GM21619 (cell line): ENCODE results near the gene C7orf25.
"Not testable (repeated sequence)": the region's sequence is repeated elsewhere in the genome, so short reads cannot be mapped to it uniquely, and the experiment has no call there.

ENCODE experiments used
- ATAC-seq: cut with Tn5 transposase; IDR thresholded peaks from one replicate; pipeline ENCODE4 v1.9.1; 2021; ENCODE audit not compliant: unreplicated experiment

Gene C7orf25

GRCh38 chr7:42930889-42931288 lies 19.0 kb upstream of the C7orf25 start:
- ATAC-seq, result no peak

DNA sequence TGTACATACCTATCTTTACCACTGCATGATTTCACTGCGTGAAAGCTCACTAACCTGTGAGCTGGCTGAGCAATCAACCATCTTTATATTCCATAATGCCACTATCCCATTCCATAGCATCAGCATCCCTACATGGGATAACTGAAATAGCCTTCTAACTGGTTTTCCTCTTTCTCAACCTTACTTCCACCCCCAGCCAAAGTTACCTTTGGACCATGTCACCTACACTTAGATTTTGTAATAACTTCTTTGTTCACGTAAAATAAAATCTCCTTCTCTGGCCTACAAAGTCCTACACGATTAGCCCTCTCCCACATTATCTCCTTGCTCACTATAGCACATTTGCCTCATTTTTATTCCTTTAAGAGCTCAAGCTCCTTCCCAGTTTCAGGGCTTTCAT lies 17.6 kb upstream of the C7orf25 start:
- no peak for ATAC-seq

DNA sequence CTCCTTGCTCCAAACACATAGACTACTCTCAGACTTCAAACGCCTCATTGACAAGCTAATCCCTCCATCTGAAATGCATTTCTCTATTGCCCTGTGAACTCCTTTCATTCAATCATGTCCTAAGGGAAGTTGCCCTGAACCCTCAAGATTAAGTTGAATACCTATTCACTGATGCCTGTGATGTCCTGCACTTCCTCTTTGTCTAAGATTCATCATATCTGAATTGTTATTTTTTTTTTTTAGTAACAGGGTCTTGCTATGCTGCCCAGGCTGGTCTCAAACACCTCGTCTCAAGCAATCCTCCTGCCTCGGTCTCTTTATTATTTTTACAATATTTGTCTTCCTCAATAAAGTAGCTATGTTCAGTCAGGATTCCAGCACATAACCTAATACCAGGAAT lies 16.9 kb upstream of the C7orf25 start:
- no peak for ATAC-seq

- no peak for ATAC-seq
These were observed 14.3 kb upstream of the C7orf25 start for GRCh38 chr7:42926204-42926603.

DNA sequence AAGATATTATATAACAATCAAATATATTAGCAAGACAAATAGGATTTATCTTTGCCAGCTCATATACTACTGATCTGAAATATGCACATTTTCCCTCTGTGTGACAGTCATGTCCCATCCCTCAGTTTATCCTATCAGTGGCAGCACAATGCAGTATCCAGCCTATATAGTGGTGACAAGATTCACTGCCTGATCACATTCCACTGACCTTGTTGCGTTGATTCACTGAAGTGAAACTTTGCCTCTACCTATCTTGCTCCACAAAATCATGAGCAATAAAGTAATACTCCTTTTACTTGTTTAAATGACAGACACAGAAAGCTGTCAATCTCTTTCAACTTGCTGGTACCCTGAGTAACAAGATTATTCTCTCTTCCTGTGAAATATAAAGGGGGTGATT lies 13.8 kb upstream of the C7orf25 start:
- ATAC-seq, result no peak

GRCh38 chr7:42924223-42924838 lies 12.5 kb upstream of the C7orf25 start:
- no peak for ATAC-seq

DNA sequence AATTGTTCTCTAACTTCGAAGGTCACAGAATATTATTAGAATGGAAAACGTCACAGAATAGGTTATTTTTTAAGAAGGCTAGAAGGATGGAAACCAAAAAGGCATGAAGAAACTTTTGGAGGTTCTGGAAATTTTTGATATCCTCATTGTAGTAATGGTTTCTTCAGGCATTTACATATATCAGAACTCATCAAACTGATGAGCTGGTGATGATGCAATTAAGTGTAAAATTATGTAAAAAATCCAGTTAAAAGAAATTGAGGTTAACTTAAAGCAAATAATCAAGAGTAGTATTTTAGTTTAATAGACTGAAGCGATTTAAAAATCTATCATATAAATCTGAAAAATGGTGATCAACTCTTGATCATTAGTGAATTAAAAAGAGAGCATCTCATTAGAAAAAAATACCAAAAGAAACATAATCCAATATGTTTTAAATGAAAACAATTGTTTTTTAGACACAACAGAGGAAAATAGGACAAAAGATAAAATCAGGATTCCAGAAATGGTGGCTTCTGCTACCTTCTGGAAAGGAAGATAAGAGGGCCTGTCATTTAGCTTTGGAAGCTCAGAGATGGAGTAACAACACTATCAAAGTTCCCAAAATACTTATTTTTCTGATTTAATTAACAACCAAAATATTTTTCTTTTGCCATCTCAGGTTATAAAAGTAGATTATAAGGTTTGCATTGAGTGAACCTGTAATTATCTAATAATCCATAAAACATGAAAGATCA lies 10.3 kb upstream of the C7orf25 start:
- no peak for ATAC-seq

DNA sequence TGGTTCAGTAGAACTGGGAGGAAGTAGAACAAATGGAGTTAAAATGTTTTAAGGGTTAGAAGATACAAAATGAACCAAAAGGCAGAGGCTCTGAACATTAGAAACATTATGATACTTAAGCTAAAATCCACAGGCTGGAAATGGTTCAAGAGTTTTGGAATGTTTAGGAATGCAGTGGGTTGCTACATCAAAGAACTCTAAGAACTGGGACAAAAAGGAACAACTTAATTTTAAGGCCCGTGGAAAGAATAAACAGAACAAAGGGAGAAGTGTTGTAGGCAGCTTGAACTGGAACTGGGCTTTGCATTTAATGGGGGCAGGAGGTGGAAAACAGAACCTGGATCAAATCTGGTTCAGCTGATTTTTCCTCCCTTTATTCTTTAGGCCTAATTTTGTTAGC lies 3.5 kb upstream of the C7orf25 start:
- ATAC-seq, result no peak

DNA sequence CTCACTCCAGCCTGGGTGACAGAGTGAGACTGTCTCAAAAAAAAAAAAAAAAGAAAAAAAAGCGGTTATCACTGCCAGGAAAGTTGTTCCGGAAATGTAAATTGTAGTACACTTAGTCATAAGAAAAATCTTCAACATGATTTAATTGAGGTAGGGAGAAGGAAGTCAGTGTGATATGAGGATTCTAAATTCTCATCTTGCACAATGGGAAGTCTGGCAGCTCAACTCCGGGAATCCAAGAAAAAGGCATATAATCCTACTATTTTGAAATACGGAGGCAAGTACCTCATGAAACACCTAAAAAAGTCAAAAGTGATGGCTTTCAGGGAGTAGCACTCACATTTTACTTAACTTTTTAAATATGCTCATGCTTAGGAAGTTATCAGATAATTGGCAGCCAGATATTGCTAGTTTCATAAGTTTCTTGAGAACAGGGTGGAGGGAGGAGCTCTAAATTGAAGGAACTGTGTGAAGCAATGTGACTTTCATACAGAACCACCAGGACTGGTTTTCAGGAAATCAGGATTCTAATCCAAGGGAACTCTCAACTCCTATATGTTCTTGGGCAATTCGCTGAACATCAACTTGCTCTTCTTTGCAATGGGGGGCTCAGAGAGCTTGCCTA lies 2.7 kb upstream of the C7orf25 start:
- ATAC-seq, result no peak

DNA sequence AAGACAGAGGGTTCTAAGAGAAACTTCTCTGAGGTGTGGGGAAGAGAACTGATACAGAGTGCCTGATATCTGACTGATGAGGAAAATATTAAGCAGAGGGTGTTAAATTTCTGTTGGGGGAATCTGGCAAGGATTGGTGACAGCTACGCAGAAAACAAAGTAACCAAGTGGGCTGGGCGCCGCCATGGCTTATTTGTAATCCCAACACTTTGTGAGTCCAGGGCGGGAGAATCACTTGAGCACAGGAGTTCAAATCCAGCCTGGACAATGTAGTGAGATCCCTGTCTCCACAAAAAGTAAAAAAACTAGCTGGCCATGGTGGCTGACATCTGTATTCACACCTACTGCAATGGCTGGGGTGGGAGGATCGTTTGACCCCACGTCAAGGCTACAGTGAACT lies 2.1 kb upstream of the C7orf25 start:
- no peak for ATAC-seq

DNA sequence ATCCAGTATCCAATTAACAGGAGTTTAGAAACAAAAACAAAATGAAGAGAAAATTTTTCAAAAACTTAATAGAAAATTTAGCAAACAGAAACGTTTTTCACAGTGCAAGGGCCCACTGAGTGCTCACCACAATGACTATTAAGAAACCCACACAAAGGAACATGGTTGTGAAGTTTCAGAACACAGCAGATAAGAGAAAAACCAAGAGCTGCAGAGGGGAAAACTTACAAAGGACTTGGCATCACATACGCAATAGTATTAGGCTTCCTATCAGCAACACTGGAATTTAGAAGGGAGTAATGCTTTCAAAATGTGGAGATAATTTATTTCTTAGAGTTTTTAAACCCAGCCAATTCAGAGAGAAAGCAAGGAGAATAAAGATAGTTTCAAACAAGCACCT lies 1.7 kb upstream of the C7orf25 start:
- ATAC-seq, result no peak

- no peak for ATAC-seq
These were observed 1.6 kb downstream of the C7orf25 start for GRCh38 chr7:42910306-42910705.

DNA sequence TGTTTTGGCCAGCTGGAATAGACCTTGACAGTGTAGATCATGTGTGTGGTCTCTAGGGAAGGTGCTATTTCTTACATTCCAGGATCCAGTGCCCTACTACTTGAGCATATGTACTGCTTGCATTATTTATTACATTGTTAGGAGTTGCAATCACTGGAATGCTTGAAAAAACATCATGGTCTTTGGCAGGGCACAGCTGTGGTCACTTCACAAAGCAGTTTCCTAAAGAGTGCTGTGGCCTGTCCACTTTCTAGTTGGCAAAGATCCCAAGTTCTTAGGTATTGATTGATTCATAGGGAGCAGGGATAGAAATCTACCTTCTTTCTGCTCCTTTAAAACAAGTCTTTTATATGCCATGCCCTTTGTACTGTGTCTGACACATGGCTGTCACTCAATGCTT lies 4.6 kb downstream of the C7orf25 start:
- ATAC-seq, result no peak

- no peak for ATAC-seq
These were observed 5.7 kb downstream of the C7orf25 start for GRCh38 chr7:42906181-42906580.

DNA sequence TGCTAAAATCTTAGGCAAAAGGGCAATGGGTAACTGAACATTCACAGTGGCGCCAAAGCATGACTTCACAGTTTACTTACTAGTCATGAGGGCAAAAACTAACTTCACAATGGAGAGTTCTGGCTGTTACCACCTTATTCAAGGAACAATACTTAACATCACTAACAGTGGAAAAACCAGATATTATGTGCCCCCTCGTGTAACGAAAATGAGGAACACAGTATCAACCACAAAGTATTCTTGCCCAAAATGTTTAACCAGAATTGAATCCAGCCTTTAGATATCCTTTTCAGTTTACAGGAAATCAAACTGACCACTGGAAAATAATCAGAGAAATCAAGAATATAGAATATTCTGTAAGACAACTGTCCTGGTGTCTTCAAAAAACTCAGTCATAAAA lies 9.5 kb downstream of the C7orf25 start:
- ATAC-seq, result no peak

DNA sequence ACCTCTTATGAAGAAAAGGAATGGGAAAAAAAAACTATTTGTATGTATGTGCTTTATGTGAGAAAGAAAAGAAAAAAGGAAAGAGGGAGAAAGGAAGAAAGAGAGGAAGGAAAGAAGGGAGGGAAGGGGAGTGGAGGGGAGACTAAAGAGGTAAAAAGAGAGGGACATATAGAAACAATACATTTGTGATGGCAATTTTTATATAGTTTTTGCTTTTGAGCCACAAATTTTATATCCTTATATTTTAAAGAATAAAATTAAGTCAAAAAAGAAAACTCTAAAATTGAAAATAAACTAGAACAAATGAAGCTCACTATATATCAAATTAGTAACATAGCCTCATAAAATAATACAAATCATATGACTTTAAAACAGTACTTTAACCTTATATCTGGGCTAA lies 11.0 kb downstream of the C7orf25 start:
- ATAC-seq, result no peak

- no peak for ATAC-seq
These were observed 18.3 kb downstream of the C7orf25 start for GRCh38 chr7:42893346-42894240.

GRCh38 chr7:42886893-42887505 lies 24.9 kb downstream of the C7orf25 start:
- ATAC-seq, result no peak

GRCh38 chr7:42886129-42886528 lies 25.7 kb downstream of the C7orf25 start:
- ATAC-seq, result no peak

DNA sequence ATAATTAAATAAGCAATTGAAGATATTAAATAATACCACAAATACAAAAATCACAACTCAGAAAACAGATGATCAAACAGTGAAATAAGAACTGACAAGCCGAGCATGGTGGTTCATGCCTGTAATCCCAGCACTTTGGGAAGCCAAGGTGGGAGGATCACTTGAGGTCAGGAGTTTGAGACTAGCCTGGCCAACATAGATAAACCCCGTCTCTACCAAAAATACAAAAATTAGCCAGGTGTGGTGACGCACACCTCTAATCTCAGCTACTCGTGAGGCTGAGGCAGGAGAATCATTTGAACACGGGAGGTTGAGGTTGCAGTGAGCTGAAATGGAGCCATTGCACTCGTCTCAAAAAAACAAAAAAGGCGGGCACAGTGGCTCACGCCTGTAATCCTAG lies 26.7 kb downstream of the C7orf25 start:
- ATAC-seq, result not testable (repeated sequence)

GRCh38 chr7:42883950-42884349 lies 27.9 kb downstream of the C7orf25 start:
- ATAC-seq, result no peak
